GM12872 (cell line): ENCODE measurements around the gene EHBP1L1.

Source experiments
- CTCF ChIP-seq: IDR thresholded peaks from 3 replicates; pipeline ENCODE4 v1.5.1; 2011; ENCODE audit warnings: low read depth, mild to moderate bottlenecking, low read length, moderate library complexity; ENCODE audit not compliant: insufficient read depth

Gene EHBP1L1

GRCh38 chr11:65609665-65610064 is 33.8 kb downstream of the EHBP1L1 start:
- no peak for TF ChIP-seq CTCF

GRCh38 chr11:65610404-65610803 is 34.6 kb downstream of the EHBP1L1 start:
- TF ChIP-seq CTCF: no peak

GRCh38 chr11:65611028-65611757 is 35.3 kb downstream of the EHBP1L1 start:
- TF ChIP-seq CTCF: no peak

- no peak for TF ChIP-seq CTCF
Measured at GRCh38 chr11:65611758-65612603, 36.1 kb downstream of the EHBP1L1 start.

- no peak for TF ChIP-seq CTCF
Measured at GRCh38 chr11:65612691-65613090, 36.8 kb downstream of the EHBP1L1 start.

GRCh38 chr11:65613091-65613928 is 37.5 kb downstream of the EHBP1L1 start:
- no peak for TF ChIP-seq CTCF
